ENCODE measurements around the gene ZER1. TPM values are rescaled to one million over a fixed set of nuclear protein-coding genes. Genes with fewer than 3 reads are reported as not detected.
"Not testable (repeated sequence)": the region's sequence is repeated elsewhere in the genome, so short reads cannot be mapped to it uniquely, and the experiment has no call there.

Gene ZER1
- total and polyA plus RNA-seq, 7 donors: 15.2 to 67.2 (median 54.8) TPM

- peak overlapping the region; percentile 65 for H3K27ac ChIP-seq
- intact Hi-C loops (cut with DNase I): loop anchor here in 1 of 2 donors (5.0 kb wide), 1 partner anchor 69 kb away; the partner anchor contains the start of gene ZER1
- peak; percentile 38 to 69 for DNase-seq
- no peaks in the 10 kb centered on the region for H3K27me3 ChIP-seq (ENCODE audit: insufficient read depth in 3 of 3, low read length in 2 of 3)
- 75 to 81% (median 75%) methylated on average over 27 to 31 of the region's 31 CpGs for WGBS, 3 donors
- H3K4me3 ChIP-seq: peak overlapping the region; percentile 84
- TF ChIP-seq, protein P1, sequence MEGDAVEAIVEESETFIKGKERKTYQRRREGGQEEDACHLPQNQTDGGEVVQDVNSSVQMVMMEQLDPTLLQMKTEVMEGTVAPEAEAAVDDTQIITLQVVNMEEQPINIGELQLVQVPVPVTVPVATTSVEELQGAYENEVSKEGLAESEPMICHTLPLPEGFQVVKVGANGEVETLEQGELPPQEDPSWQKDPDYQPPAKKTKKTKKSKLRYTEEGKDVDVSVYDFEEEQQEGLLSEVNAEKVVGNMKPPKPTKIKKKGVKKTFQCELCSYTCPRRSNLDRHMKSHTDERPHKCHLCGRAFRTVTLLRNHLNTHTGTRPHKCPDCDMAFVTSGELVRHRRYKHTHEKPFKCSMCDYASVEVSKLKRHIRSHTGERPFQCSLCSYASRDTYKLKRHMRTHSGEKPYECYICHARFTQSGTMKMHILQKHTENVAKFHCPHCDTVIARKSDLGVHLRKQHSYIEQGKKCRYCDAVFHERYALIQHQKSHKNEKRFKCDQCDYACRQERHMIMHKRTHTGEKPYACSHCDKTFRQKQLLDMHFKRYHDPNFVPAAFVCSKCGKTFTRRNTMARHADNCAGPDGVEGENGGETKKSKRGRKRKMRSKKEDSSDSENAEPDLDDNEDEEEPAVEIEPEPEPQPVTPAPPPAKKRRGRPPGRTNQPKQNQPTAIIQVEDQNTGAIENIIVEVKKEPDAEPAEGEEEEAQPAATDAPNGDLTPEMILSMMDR (IDR thresholded peaks at IDR 0.05): no peak
- no peaks in the 10 kb centered on the region for H3K9me3 ChIP-seq
- no peaks in the 10 kb centered on the region for H3K36me3 ChIP-seq (ENCODE audit: insufficient read depth in 1 of 2, low read depth in 1 of 2)
- peak; percentile 19 to 46 (median 31) for ATAC-seq
- H3K4me1 ChIP-seq: no peaks in the 10 kb centered on the region
These were observed 67.9 kb downstream of the ZER1 start for GRCh38 chr9:128703616-128704355.

GRCh38 chr9:128702949-128703615 is 68.6 kb downstream of the ZER1 start:
- TF ChIP-seq, protein P1 (IDR thresholded peaks at IDR 0.05): no peak
- H3K4me1 ChIP-seq: no peaks in the 10 kb centered on the region
- ATAC-seq (peak; percentile 6 to 24 (median 22)), DNase-seq (peak; percentile 48 to 70)
- H3K27me3 ChIP-seq (ENCODE audit: insufficient read depth in 3 of 3, low read length in 2 of 3): no peaks in the 10 kb centered on the region
- no peaks in the 10 kb centered on the region for H3K36me3 ChIP-seq (ENCODE audit: insufficient read depth in 1 of 2, low read depth in 1 of 2)
- H3K9me3 ChIP-seq: no peaks in the 10 kb centered on the region
- 17 to 21% (median 21%) methylated on average over 41 to 55 of the region's 55 CpGs for WGBS, 3 donors
- intact Hi-C loops (cut with DNase I): loop anchor here in 1 of 2 donors (5.0 kb wide), 1 partner anchor 69 kb away; the partner anchor contains the start of gene ZER1
- peak overlapping the region; percentile 65 for H3K27ac ChIP-seq
- H3K4me3 ChIP-seq: peak overlapping the region; percentile 84

- Histone ChIP-seq H3K4me1 (no peaks in the 10 kb centered on the region), H3K9me3 (no peaks in the 10 kb centered on the region), H3K36me3 (ENCODE audit: insufficient read depth in 1 of 2, low read depth in 1 of 2) (no peaks in the 10 kb centered on the region), H3K27me3 (ENCODE audit: insufficient read depth in 3 of 3, low read length in 2 of 3) (no peaks in the 10 kb centered on the region), H3K4me3 (peak within 1 kb of the TSS; percentile 84), H3K27ac (peak within 1 kb of the TSS; percentile 65)
- ATAC-seq: peak; percentile 79 to 91 (median 86)
- TF ChIP-seq, protein P1 (IDR thresholded peaks at IDR 0.05): peak; percentile 80
- DNase-seq: peak; percentile 90 to 93
- intact Hi-C loops (cut with DNase I): loop anchor here in 1 of 2 donors (5.0 kb wide), 1 partner anchor 70 kb away; the partner anchor contains the start of gene ZER1
- 0 to 1% (median 0%) methylated on average over 45 to 65 of the region's 65 CpGs for WGBS, 3 donors
These were observed 69.2 kb downstream of the ZER1 start, which contains the start of gene PKN3 for GRCh38 chr9:128702445-128702948. Gene PKN3 (plus strand): TSS chr9:128702503. CDS start chr9:128702916, 413 bp downstream.

DNA sequence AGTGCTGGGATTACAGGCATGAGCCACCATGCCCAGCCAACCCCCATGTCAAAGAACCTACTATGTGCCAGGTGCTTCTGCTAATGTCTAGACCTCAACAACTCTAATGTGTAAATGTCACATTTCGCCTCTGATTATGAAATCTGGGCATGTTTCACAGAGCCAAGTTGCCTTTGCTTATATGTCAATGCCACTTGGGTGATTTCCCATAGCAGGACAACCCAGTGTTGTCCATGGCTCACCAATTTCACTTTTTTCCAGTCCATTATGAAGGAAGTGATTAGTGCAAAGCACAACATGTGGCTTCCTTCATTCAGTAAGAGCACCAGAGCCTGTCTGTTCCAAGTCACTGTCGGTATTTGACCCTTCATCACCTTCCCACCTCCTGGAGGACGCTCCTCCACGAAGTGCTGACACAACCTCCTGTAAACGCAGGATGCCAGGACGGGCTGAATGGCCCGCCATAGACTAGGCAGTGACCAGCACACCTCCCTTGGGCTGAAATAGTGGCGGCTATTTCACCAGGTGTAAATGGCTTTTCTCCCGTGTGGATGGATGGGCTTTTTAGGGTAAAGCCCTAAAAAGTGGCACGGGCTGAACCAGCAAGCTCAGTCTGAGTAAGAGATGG is 70.4 kb downstream of the ZER1 start:
- Histone ChIP-seq H3K27me3 (ENCODE audit: insufficient read depth in 3 of 3, low read length in 2 of 3) (no peaks in the 10 kb centered on the region), H3K27ac (no peak overlapping the region), H3K9me3 (no peaks in the 10 kb centered on the region), H3K36me3 (ENCODE audit: insufficient read depth in 1 of 2, low read depth in 1 of 2) (peaks cover 0 to 8% of the 10 kb centered on the region in 2 donors), H3K4me1 (no peaks in the 10 kb centered on the region), H3K4me3 (no peak overlapping the region)
- TF ChIP-seq, protein P1 (IDR thresholded peaks at IDR 0.05): no peak
- intact Hi-C loops (cut with DNase I): loop anchor here in 1 of 2 donors (5.0 kb wide), 1 partner anchor 71 kb away; the partner anchor contains the start of gene ZER1
- WGBS, 3 donors: 71 to 75% (median 73%) methylated on average over 10 of the region's 10 CpGs
- DNase-seq (peak in 1 of 2 donors; percentile 32), ATAC-seq (no peak)

GRCh38 chr9:128699096-128699795 is 72.5 kb downstream of the ZER1 start:
- peaks cover 0 to 28% of the 10 kb centered on the region in 2 donors for H3K36me3 ChIP-seq (ENCODE audit: insufficient read depth in 1 of 2, low read depth in 1 of 2)
- WGBS, 3 donors: 91 to 94% (median 94%) methylated on average over 27 to 30 of the region's 30 CpGs
- ATAC-seq; H3K27ac ChIP-seq; H3K4me1 ChIP-seq; H3K27me3 ChIP-seq (ENCODE audit: insufficient read depth in 3 of 3, low read length in 2 of 3); H3K4me3 ChIP-seq; H3K9me3 ChIP-seq; intact Hi-C loops (cut with DNase I): not testable (repeated sequence)
- peak in 1 of 2 donors; percentile 39 for DNase-seq
